HG02970 (cell line): ENCODE data around the gene TAB2.
A peak's percentile ranks its signal among the peaks of the same experiment; 100 is the strongest.
"Not testable (repeated sequence)": the region's sequence is repeated elsewhere in the genome, so short reads cannot be mapped to it uniquely, and the experiment has no call there.

Experiments used
- ATAC-seq: cut with Tn5 transposase; IDR thresholded peaks from one replicate; pipeline ENCODE4 v1.9.1; 2021; ENCODE audit warnings: mild to moderate bottlenecking, moderate library complexity, moderate number of reproducible peaks; ENCODE audit not compliant: unreplicated experiment, low FRiP score

The TAB2 gene

GRCh38 chr6:149311766-149312165 is 5.7 kb upstream of the TAB2 start:
- no peak for ATAC-seq

DNA sequence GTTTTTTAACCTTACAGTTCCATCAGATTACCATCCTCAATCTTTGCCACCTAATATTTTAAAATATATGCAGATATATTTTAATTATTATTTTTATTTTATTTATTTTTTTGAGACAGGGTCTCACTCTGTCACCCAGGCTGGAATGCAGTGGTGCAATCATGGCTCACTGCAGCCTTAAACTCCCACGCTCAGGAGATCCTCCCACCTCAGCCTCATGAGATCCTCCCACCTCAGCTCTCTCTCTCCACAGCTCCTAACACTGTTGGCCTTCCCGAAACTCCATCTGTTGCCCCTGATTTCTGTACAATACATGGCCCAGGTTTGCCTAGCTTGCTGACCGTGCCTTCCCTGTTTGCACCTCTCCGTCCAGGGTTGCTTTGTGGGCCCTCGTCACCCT is 4.4 kb upstream of the TAB2 start:
- ATAC-seq, result no peak

GRCh38 chr6:149313861-149314260 is 3.7 kb upstream of the TAB2 start:
- no peak for ATAC-seq

- no peak for ATAC-seq
Measured at GRCh38 chr6:149314325-149314905, 3.1 kb upstream of the TAB2 start.

DNA sequence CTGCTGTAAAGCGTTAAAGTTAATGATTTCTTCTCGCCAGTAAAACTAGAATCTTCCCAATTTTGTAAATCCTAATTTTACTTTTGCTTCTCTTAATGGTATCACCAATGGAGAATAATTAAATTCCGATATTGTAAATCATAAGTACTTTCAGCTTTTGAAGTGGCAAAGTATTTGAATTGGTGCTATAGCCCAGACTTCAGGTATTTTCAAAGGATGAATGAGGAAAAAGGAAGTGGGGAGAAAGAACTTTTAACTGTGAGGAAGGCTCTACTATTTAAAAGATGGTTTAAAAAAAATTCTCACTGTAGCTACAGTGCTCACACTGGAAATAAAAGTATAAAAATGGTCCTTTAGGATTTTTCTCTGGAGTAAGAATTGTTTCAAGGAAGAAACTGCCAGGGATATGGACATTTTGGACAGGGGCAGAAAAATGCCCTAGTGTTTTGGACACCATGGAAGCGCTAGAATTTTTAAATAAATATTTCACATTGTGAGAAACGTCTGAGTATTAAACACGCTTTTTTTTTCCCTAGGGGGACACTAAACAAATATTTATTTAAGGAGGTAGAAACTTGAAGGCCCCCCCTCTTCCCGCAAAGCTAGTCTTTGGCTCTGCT is 1.3 kb upstream of the TAB2 start:
- ATAC-seq, result no peak

- peak; percentile 69 for ATAC-seq
Measured at GRCh38 chr6:149316740-149317643, 520 bp upstream of the TAB2 start.

DNA sequence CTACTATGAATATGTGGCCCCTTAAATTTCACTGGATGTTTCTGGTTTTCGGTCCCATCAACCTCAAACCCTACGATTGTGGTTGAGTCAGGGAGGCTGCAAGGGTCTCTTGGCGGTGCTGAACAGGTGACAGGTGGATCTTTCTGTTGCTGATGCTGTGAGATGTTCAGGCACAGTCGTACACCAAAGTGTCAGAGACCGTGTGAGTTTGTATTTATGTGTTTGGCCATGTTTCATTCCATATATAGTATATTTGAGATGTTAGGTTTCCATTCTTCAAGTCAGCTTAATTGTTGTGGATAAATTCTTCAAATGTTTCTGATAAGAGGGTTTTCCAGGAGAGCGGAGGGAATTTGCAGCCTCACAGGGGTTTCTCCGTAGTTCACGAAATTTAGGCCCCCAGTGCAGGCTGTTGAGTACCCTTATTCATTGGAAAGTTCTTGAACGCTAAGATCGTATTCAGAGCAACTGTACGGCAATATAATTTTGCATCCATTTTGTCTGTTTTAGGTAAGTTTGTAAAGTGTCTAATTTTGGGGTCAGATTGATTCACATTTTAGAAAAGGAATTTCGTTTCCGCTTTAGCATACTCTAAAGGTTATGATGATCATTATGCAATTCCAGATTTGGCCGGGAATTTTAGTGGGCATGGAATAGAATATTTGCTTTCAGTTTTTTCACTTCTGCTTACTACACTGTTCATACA is 1.2 kb downstream of the TAB2 start:
- ATAC-seq, result no peak

- no peak for ATAC-seq
Measured at GRCh38 chr6:149319422-149319821, 1.9 kb downstream of the TAB2 start.

DNA sequence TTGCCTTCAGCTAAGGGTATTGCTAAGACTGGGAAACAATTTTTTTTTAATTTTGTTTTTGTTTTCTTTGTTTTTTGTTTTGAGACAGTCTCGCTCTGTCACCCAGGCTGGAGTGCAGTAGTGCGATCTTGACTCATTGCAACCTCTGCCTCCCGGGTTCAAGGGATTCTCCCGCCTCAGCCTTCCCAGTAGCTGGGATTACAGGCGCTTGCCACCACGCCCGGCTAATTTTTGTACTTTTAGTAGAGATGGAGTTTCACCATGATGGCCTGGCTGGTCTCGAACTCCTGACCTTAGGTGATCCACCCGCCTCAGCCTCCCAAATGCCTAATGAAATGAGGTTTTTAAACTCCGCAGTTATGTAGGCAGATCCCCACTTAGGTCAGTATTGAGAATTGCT is 2.5 kb downstream of the TAB2 start:
- ATAC-seq, result not testable (repeated sequence)

DNA sequence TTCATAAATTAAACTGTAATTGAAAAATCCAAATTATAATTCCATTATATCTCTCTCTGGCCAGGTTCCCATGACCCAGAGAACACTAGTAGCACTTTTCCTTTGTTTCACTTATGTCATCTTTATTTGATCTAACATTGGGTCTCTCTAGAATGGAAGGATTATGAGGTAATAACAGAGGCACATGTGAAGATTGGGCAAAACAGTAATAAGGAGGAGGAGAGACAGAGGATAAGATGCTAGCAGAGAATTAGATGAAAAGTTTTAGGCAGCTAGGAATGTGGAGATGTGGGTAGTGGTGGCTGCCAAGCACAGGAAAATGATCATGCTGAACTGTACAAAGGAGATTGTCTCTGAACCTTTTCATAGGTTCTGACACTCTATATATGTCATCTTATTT is 3.3 kb downstream of the TAB2 start:
- ATAC-seq, result no peak

GRCh38 chr6:149323353-149323752 is 5.8 kb downstream of the TAB2 start:
- no peak for ATAC-seq

- no peak for ATAC-seq
Measured at GRCh38 chr6:149323925-149324324, 6.4 kb downstream of the TAB2 start.

- ATAC-seq, result no peak
Measured at GRCh38 chr6:149324428-149324827, 6.9 kb downstream of the TAB2 start.

- ATAC-seq, result no peak
Measured at GRCh38 chr6:149325648-149326236, 8.2 kb downstream of the TAB2 start.

GRCh38 chr6:149327638-149328037 is 10.1 kb downstream of the TAB2 start:
- no peak for ATAC-seq

GRCh38 chr6:149328083-149328482 is 10.6 kb downstream of the TAB2 start:
- no peak for ATAC-seq

DNA sequence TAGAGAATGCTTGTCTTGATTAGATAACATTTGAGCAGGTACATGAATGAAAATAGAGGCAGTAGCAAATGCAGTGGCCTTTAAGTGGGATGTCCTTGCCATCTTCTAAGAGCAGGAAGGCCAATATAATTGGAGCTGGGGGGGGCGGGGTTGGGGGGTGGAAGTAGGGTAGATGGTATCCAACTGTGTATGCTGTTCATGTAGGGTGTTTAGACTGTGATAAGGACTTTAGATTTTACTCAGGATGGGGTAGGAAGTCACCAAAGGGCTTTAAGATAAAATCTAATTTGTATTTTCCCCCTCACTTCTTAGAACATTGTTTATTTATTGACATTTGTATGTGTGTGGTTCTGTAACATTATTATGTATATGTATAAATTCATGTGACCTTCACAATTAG is 12.0 kb downstream of the TAB2 start:
- no peak for ATAC-seq

DNA sequence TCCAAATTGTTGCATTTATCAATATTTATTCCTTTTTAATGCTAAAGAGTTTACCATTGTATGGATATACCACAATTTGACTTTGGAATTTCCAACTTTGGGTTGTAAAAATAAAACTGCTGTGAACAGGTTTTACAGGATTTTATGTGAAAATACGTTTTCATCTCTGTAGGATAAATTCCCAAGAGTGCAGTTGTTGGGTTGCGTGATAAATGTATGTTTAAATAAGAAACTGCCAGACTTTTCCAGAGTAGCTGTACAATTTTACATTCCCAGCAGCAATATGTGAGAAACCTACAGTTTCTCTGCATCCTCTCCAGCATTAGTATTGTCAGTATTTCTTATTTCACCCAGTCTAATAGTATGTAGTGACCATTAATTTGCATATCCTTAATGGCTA is 12.6 kb downstream of the TAB2 start:
- no peak for ATAC-seq

- ATAC-seq, result no peak
Measured at GRCh38 chr6:149331043-149331807, 13.7 kb downstream of the TAB2 start.

GRCh38 chr6:149331871-149332270 is 14.4 kb downstream of the TAB2 start:
- ATAC-seq, result no peak
